Esophagus muscularis mucosa (tissue), 4 donors: ENCODE data around the gene HDGFL1. TPM values are rescaled to one million over a fixed set of nuclear protein-coding genes. Genes with fewer than 3 reads are reported as not detected.

ENCODE experiments used
- DNase-seq: peaks from one replicate; pipeline ENCODE4 v3.0.0-alpha.2; 2017; ENCODE audit errors: extremely low spot score
- H3K27ac ChIP-seq, 4 donors: fragments of 200-600 bp; sonication (generic); replicated peaks in 1 of 4; 1 replicate in 3 of 4; 2 replicates in 1 of 4; pipeline ENCODE4 v1.5.1; 2016 to 2019; ENCODE audit warnings: mild to moderate bottlenecking in 1 of 4
- H3K27me3 ChIP-seq, 4 donors: fragments of 200-600 bp; sonication (generic); one replicate each; pipeline versions ENCODE4 v1.5.1 to v1.6.0; 2016 to 2019
- H3K36me3 ChIP-seq, 4 donors: fragments of 200-600 bp; sonication (generic); one replicate each; pipeline ENCODE4 v1.5.1; 2016 to 2019
- H3K4me1 ChIP-seq, 4 donors: fragments of 200-600 bp; sonication (generic); one replicate each; pipeline ENCODE4 v1.5.1; 2016 to 2019
- H3K4me3 ChIP-seq, 4 donors: fragments of 200-600 bp; sonication (generic); 1 replicate in 2 of 4; 2 replicates in 2 of 4; pipeline ENCODE4 v1.5.1; 2016 to 2019; ENCODE audit warnings: mild to moderate bottlenecking in 4 of 4, moderate library complexity in 1 of 4
- H3K9me3 ChIP-seq, 4 donors: fragments of 200-600 bp; sonication (generic); 1 replicate in 3 of 4; 2 replicates in 1 of 4; pipeline ENCODE4 v1.5.1; 2016 to 2019
- EP300 ChIP-seq: sonication (generic); formaldehyde crosslinking; IDR thresholded peaks from one replicate; pipeline ENCODE4 v1.6.1; 2017; ENCODE audit warnings: antibody characterized with exemption
- POLR2A ChIP-seq: fragments of 450-650 bp; IDR thresholded peaks from one replicate; pipeline ENCODE4 v1.6.1; 2017; ENCODE audit warnings: antibody characterized with exemption, moderate library complexity, mild to moderate bottlenecking, low read depth
- POLR2AphosphoS5 ChIP-seq, 2 donors: sonication (generic); formaldehyde crosslinking; IDR thresholded peaks; one replicate each; pipeline ENCODE4 v1.6.1; 2017; ENCODE audit warnings: antibody characterized with exemption in 2 of 2
- WGBS: methylation state at CpG from one replicate; pipeline ENCODE4 v1.1.5; 2018; 5-methylcytosine and 5-hydroxymethylcytosine counted together
- intact Hi-C: fragments of 100-400 bp; cut with DNase I; formaldehyde crosslinking; loops from one replicate; pipeline ENCODE4 v1.15.1; 2023
- total RNA-seq, 4 donors: library from RNA; depleted of rRNA; stranded (reverse); fragments of >200 nt; gene quantifications; one replicate each; pipeline versions ENCODE4 v1.1.0 to v1.2.1, GENCODE V29; 2016
- TF ChIP-seq, protein P1 (sequence below), 3 experiments: fragments of 200-600 bp in 2 of 3; fragments of 450-650 bp in 1 of 3; sonication (generic) in 2 of 3; IDR thresholded peaks; one replicate each; pipeline ENCODE4 v1.5.1; 2017 to 2019; ENCODE audit warnings: antibody characterized with exemption in 3 of 3, mild to moderate bottlenecking in 2 of 3, moderate library complexity in 1 of 3

HDGFL1 gene
- not detected for total RNA-seq

DNA sequence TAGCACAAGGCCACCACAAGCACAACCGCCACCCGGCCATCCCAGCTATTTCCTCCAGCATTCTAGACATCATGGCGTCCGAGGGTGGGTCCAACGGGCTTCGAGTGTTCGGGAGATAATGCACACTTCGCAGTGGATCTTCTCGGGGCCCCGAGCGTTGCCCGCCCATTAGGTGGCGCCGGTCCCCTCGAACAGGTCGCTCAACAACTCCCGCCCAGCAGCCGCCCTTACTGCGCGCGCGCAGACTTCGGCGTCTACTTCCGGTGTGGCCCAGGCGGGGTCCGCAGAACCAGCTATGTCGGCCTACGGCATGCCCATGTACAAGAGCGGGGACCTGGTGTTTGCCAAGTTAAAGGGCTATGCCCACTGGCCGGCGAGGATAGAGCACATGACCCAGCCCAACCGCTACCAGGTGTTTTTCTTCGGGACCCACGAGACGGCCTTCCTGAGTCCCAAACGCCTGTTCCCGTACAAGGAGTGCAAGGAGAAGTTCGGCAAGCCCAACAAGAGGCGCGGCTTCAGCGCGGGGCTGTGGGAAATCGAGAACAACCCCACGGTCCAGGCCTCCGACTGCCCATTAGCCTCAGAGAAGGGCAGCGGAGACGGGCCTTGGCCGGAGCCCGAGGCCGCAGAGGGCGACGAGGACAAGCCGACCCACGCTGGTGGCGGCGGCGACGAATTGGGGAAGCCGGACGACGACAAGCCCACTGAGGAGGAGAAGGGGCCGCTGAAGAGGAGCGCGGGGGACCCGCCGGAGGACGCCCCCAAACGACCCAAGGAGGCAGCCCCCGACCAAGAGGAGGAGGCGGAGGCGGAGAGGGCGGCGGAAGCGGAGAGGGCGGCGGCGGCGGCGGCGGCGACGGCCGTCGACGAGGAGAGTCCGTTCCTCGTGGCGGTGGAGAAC, at the start of gene HDGFL1:
HDGFL1 (plus strand) TSS at position 286 of the 904 bp plus-strand sequence; CDS start at position 296, 10 bp downstream.
- intact Hi-C loops: no loop called here
- Histone ChIP-seq H3K27ac (no peak within 1 kb of the TSS), H3K9me3 (no peaks in the 10 kb centered on the region), H3K36me3 (no peaks in the 10 kb centered on the region), H3K4me1 (no peaks in the 10 kb centered on the region), H3K27me3 (no peaks in the 10 kb centered on the region), H3K4me3 (no peak within 1 kb of the TSS)
- no peak for DNase-seq
- WGBS: 98% methylated on average over 86 of the region's 89 CpGs
- TF ChIP-seq, protein P1, sequence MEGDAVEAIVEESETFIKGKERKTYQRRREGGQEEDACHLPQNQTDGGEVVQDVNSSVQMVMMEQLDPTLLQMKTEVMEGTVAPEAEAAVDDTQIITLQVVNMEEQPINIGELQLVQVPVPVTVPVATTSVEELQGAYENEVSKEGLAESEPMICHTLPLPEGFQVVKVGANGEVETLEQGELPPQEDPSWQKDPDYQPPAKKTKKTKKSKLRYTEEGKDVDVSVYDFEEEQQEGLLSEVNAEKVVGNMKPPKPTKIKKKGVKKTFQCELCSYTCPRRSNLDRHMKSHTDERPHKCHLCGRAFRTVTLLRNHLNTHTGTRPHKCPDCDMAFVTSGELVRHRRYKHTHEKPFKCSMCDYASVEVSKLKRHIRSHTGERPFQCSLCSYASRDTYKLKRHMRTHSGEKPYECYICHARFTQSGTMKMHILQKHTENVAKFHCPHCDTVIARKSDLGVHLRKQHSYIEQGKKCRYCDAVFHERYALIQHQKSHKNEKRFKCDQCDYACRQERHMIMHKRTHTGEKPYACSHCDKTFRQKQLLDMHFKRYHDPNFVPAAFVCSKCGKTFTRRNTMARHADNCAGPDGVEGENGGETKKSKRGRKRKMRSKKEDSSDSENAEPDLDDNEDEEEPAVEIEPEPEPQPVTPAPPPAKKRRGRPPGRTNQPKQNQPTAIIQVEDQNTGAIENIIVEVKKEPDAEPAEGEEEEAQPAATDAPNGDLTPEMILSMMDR (IDR thresholded peaks at IDR 0.05): no peak
- TF ChIP-seq POLR2AphosphoS5 (IDR thresholded peaks at IDR 0.05) (no peak), EP300 (no peak), POLR2A (no peak)

DNA sequence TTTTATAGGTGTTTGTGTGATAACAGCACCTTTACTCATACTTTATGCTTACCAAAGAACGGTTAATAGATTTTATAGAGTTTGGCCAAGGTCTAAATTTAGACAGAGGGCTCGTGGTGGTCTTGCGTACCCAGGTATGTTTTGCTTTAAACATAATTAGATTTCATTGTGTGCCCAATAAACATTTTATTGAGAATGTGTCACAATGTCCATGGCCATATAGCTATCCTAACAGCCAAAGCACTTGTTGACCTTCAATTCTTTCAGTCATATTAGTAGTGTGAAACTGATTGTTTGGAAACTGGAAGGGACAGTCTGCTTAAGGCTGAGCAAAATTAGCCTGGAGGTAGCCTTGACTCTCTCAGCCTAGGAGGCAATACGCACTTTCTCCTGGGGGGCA, 48.3 kb upstream of the HDGFL1 start:
- TF ChIP-seq EP300: no peak
- no peak for TF ChIP-seq POLR2AphosphoS5 (IDR thresholded peaks at IDR 0.05)
- no peak for TF ChIP-seq POLR2A
- TF ChIP-seq, protein P1 (IDR thresholded peaks at IDR 0.05): no peak
- no peaks in the 10 kb centered on the region for H3K9me3 ChIP-seq
- H3K36me3 ChIP-seq: no peaks in the 10 kb centered on the region
- no peak overlapping the region for H3K4me3 ChIP-seq
- H3K27ac ChIP-seq: no peak overlapping the region
- H3K27me3 ChIP-seq: no peaks in the 10 kb centered on the region
- DNase-seq: no peak
- no peaks in the 10 kb centered on the region for H3K4me1 ChIP-seq
- intact Hi-C loops: no loop called here
- 93% methylated on average over 4 of the region's 4 CpGs for WGBS

DNA sequence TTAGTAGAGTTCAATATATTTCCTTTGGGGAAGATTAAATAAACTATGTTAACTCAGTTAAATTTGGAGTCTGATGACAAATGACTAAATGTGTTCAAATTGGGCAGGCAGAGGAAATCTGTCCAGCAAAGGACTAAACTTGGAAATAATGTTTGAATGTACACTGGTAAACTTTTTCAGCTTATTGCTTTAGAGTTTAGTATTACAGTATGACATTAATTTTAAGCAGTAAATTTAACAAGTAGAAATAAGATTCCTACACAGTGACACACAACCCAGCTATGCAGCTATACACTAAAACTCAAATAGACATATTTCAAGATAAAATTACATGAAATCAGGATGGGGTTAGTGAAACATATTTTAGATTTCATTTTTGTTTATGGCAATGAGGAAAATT, 42.6 kb upstream of the HDGFL1 start:
- no peak for DNase-seq
- TF ChIP-seq EP300: no peak
- TF ChIP-seq POLR2A: no peak
- no peak for TF ChIP-seq POLR2AphosphoS5 (IDR thresholded peaks at IDR 0.05)
- TF ChIP-seq, protein P1 (IDR thresholded peaks at IDR 0.05): no peak
- no peaks in the 10 kb centered on the region for H3K9me3 ChIP-seq
- H3K27ac ChIP-seq: no peak overlapping the region
- H3K36me3 ChIP-seq: no peaks in the 10 kb centered on the region
- H3K27me3 ChIP-seq: no peaks in the 10 kb centered on the region
- peaks cover 0 to 12% (median 8%) of the 10 kb centered on the region in 4 donors for H3K4me1 ChIP-seq
- H3K4me3 ChIP-seq: no peak overlapping the region
- intact Hi-C loops: no loop called here

DNA sequence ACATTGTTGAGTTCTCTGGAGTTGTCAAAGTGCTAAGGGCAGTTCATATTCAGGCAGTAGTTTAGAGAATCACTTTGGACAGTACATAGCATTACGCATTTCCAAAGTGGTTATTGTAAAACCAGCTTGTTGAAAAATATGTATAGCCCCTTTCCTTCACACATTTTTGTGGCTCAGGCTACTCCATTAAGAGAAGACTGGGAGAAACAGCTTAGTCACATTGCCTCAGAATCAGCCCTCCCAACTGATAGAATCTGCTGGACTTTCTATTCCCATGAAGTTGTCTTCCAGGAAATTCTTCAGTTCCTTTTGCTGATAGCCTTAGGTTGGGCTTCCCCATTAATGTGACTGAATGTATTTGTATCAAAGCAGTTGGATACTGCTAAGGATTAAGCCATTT, 39.5 kb upstream of the HDGFL1 start:
- peaks cover 0 to 12% (median 8%) of the 10 kb centered on the region in 4 donors for H3K4me1 ChIP-seq
- H3K9me3 ChIP-seq: no peaks in the 10 kb centered on the region
- 97% methylated on average over 1 of the region's 1 CpG for WGBS
- TF ChIP-seq POLR2A (no peak), POLR2AphosphoS5 (IDR thresholded peaks at IDR 0.05) (no peak), EP300 (no peak)
- TF ChIP-seq, protein P1 (IDR thresholded peaks at IDR 0.05): no peak
- intact Hi-C loops: no loop called here
- no peak for DNase-seq
- no peak overlapping the region for H3K27ac ChIP-seq
- H3K27me3 ChIP-seq: no peaks in the 10 kb centered on the region
- no peak overlapping the region for H3K4me3 ChIP-seq
- no peaks in the 10 kb centered on the region for H3K36me3 ChIP-seq
